HG03045 (cell line): ENCODE measurements around the gene UXT.
"Not testable (repeated sequence)": the region's sequence is repeated elsewhere in the genome, so short reads cannot be mapped to it uniquely, and the experiment has no call there.

Experiments used
- ATAC-seq: cut with Tn5 transposase; IDR thresholded peaks from one replicate; pipeline ENCODE4 v1.9.1; 2021; ENCODE audit warnings: mild to moderate bottlenecking, moderate library complexity; ENCODE audit not compliant: unreplicated experiment

UXT gene

DNA sequence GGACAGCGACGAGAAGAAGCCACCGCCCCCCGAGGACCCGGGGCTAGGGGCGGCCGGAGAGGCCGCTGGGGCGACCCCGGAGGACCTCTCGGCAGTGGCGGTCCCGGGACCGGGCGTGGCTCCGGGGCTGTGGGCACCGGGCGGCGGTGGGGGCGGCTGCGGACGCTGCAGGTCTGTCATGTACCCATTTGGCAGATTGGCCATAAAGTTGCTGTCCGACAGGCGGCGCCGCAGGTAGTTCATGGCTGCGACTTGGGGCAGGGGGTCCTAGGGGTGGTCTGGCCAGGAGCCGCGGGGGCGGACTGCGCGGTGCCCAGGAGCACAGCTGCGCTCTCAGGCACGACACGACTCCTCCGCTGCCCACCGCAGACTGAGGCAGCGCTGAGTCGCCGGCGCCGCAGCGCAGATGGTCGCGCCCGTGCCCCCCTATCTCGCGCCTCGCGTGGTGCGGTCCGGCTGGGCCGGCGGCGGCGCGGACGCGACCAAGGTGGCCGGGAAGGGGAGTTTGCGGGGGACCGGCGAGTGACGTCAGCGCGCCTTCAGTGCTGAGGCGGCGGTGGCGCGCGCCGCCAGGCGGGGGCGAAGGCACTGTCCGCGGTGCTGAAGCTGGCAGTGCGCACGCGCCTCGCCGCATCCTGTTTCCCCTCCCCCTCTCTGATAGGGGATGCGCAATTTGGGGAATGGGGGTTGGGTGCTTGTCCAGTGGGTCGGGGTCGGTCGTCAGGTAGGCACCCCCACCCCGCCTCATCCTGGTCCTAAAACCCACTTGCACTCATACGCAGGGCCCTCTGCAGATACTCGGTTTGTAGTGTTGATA is 39.3 kb downstream of the UXT start, which contains the start of gene SYN1:
SYN1 (minus strand) TSS at position 372 of the 817 bp plus-strand sequence; CDS start at position 243, 129 bp downstream.
- peak; percentile 76 for ATAC-seq

DNA sequence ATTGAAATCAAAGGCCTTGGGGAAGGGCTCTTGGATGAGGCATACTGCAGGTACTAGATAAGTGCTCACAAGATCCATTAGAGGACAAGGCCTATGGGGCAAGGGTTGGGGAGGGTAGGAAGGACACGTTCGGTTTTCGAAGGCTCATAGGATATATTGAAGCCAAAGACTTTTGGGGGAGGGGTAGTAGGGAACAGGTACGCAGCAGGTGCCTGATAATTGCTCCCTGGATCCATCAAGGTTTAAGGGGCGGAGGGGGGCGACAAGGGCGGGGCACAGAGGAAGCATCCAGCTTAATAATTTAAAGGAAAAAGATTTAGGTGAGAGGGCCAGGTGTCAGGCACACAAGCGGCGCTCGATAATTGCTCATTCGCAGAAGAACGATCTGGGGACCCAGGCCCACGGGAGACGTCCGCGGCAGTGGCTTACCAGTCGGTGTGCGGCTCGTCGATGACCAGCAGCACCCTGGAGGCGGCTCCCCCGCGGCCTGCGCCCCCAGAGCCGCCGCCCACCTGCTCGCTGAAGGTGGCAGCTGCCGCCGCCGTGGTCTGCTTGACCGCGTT is 40.0 kb downstream of the UXT start:
- ATAC-seq: no peak

DNA sequence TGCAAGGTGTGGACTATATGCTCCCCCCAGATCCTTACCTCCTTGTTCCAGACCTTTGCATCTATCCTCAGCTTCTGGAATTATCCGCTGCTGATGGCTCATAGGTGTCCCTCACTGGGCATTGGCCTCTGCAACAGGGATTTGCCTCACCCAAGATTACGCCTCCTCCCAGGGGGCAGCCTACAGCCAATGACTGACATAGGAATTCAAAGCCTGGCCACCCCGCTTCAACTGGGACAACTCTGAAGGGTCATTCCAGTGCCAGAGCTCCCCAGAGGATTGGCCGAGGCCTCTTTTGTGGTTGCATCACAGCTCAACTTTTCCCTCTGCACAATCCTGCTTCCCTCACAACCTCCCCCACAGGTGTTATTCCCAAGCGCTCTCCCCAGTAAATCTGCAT is 44.4 kb downstream of the UXT start:
- no peak for ATAC-seq

DNA sequence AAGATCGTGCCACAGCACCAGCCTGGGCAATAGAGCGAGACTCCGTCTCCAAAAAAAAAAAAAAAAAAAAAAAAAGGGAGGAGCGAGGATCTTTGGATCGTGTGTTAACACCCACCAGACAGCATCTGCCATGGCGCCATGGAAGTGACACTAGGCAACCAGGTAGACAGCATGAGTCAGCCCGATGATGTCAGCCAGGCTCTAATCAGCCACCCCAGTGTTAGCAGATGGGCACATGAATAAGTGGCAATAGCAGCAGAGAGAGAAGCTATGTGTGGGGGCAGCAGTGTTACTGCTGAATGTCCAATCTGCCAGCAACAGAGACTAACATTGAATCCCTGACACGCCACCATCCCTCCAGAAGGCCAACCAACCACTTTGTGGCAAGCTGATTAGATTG is 45.9 kb downstream of the UXT start:
- ATAC-seq: no peak

DNA sequence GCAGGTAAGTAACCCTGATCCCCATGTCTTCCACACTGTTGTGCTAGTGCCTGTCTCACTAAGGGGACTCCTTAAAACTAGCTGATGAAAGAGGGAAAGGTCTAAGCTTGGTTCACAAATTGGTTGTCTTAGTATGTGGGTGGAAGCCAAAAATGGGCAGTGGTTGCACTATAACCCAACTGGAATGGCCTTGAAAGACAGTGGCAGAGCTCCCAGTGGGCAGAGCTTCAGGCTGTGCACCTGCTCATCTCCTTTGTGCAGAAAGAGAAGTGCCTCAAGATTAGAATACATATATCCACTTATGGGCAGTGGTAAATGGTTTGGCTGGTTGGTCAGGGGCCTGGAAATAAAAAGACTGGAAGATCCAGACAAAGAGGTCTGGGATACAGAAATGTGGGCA is 46.6 kb downstream of the UXT start:
- no peak for ATAC-seq

DNA sequence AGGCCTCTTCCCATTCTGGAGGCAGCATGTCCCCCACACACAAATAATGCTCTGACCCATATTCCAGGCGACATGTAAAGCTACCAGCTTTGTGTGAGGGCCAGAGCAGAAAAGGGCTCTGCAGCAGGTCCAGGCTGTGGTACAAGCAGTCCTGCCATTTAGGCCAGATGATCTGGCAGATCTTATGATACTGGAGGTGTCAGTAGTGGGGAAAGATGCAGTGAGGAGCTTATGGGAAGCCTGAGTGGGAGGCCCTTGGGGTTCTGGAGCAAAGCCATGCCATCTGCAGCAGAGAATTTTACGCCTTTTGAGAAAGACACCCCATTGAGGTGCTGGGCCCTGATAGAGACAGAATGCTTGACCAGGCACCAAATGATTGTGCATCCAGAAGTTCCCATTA is 47.1 kb downstream of the UXT start:
- ATAC-seq: no peak

DNA sequence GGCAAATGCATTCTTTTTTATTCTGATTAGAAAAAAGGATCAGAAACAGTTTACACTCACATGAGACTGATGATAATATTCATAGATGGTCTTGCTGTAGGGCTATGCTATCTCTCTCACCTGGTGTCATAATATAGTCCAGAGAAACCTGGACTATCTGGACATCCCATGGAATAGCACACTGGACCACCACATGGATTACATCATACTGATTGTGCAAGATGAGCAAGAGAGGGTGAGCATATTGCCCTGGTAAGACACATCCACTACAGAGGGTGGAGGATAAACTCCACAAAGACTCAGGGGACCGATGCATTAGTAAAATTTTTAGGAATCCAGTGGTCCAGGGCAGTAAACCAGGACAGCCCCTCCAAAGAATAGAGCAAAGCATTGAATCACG is 47.5 kb downstream of the UXT start:
- no peak for ATAC-seq

DNA sequence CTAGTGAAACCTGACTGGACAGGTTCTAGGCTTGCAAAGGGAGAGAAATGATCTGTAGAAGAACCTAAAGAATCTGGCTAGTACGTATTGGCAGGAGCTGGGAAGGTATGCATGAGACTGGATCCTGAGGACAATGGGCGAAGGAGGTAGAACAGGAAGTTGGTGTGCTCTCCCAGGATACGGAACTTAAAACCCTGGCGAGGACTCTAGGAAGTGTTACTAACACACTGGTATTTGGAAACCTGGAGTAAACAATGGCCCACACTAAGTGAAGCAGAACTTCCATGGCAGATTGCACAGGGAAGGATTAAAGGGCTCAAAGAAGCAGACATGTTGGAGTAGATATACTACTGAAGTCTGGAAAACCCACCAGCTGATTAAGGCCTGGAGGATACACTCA is 48.5 kb downstream of the UXT start:
- no peak for ATAC-seq

DNA sequence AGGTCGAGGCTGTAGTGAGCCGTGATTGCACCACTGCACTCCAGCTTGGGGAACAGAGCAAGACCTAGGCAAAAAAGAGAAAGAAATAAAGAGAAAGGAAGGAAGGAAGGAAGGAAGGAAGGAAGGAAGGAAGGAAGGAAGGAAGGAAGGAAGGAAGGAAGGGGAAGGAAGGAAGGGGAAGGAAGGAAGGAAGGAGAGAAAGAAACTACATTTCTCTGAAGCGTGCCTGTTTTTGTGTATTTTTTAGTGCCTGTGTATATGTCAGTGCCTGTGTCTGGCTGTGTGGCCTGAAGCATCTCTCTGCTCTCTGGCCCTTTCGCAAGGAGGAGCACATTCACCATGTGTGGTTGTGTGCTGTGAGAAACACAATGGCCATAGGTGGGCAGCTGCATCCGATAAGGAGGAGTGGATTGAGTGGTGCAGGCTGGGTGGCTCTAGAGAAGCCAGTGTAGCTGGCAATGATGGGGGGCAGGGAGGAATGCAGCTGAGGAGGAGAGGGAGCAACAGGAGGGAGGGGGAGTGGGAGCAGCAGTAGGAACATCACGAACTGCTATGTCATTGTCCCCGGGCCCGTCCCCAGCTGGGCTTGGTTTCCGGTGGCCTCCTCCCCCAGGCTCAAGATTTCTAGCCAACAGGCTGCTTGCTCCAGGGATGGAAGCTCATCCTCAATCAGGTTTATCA is 50.7 kb downstream of the UXT start:
- no peak for ATAC-seq

DNA sequence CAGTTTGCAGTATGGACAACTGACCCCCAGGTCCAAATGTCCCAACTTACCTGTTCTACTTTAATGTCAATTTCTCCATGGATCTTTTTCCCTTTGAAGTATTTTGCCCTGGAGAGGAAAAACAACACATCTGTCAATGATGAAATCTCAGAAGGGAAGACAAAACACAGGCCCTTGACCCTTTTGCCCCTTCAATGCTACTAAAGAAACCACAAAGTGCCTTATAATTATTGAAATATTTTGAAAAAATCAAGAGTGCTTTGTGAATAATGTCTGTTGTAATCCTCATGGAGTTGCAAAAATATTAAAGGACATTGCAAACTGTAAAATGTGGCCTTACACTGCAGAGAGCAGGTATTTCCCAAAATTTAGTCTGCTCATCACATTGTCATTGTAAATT is 51.9 kb downstream of the UXT start:
- no peak for ATAC-seq

DNA sequence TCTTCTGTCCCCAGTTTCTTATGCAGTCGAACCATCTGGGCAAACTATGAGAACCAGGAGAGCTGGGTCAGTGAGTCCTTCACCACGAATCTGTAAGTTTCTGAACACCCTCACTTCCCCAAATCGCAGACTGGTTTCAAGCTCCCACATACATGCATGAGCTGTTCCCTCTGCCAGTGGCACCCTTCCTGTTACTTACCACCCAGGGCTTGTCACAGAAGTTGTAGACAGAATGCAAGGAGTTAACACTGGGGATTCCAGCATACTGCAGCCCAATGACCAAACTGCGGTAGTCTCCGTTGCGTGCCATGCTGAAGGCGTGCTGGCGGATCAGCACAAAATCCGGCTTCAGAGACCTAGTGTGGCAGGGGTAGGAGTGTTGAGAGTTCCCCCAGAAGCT is 54.0 kb downstream of the UXT start:
- ATAC-seq: no peak

DNA sequence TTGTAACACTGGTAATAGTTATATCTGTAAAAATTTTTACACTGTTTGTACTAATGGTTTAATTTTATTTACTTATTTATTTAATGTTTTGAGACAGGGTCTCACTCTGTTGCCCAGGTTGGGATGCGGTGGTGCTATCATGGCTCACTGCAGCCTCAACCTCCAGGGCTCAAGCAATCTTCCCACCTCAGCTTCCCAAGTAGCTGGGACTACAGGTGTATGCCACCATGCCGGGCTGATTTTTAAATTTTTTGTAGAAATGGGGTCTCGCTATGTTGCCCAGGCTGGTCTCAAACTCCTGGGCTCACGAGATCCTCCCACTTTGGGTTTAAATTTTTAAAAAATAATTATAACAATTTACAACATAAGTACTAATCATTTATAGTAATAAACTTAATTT is 55.9 kb downstream of the UXT start:
- not testable (repeated sequence) for ATAC-seq
